CD4-positive, alpha-beta T cell (primary cell): ENCODE results near the gene MIS18A. TPM values are rescaled to one million over a fixed set of nuclear protein-coding genes. Genes with fewer than 3 reads are reported as not detected.
"Not testable (repeated sequence)": the region's sequence is repeated elsewhere in the genome, so short reads cannot be mapped to it uniquely, and the experiment has no call there.

ENCODE experiments used
- ATAC-seq: fragments of 200-7000 bp; cut with Tn5 transposase; one replicate; pipeline ENCODE4 v1.10.0; 2022; ENCODE audit warnings: mild to moderate bottlenecking; ENCODE audit not compliant: poor library complexity
- CTCF ChIA-PET: fragments of 350-600 bp; sonication (Branson Sonifier 250); formaldehyde crosslinking; loops from one replicate; lab custom pipeline; 2021; ENCODE audit warnings: antibody characterized with exemption, inconsistent platforms; lab: Charles Lee
- POLR2A ChIA-PET: fragments of 350-600 bp; sonication (Branson Sonifier 250); formaldehyde crosslinking; loops from one replicate; lab custom pipeline; 2021; ENCODE audit warnings: antibody characterized with exemption, inconsistent platforms; lab: Charles Lee
- DNase-seq, 14 experiments: peaks; one replicate each; pipeline ENCODE4 v3.0.0-alpha.2; 2013 to 2020; ENCODE audit warnings: mixed read lengths in 2 of 14
- H3K27ac ChIP-seq, 2 donors: one replicate each; pipeline versions ENCODE4 v1.5.1 to v1.7.0; 2013; ENCODE audit warnings: low read length in 2 of 2, low read depth in 1 of 2, mild to moderate bottlenecking in 1 of 2
- H3K27me3 ChIP-seq, 2 experiments: 1 replicate in 1 of 2; 2 replicates in 1 of 2; pipeline versions ENCODE4 v1.6.1 to v1.7.0; 2013; ENCODE audit warnings: low read length in 2 of 2, control low read depth in 1 of 2, mild to moderate bottlenecking in 1 of 2, moderate library complexity in 1 of 2; ENCODE audit not compliant: insufficient read depth in 2 of 2, control insufficient read depth in 1 of 2
- H3K36me3 ChIP-seq: one replicate; pipeline ENCODE4 v1.6.1; 2013; ENCODE audit warnings: low read length, control low read depth; ENCODE audit not compliant: insufficient read depth
- H3K4me1 ChIP-seq: one replicate; pipeline ENCODE4 v1.6.1; 2013; ENCODE audit warnings: low read length, control low read depth; ENCODE audit not compliant: insufficient read depth
- H3K4me3 ChIP-seq: one replicate; pipeline ENCODE4 v1.5.1; 2013; ENCODE audit warnings: mild to moderate bottlenecking, low read length, moderate library complexity
- H3K9me3 ChIP-seq, 2 experiments: 1 replicate in 1 of 2; 2 replicates in 1 of 2; pipeline versions ENCODE4 v1.6.1 to v1.7.0; 2013; ENCODE audit warnings: low read length in 2 of 2, mild to moderate bottlenecking in 2 of 2, control low read depth in 1 of 2, moderate library complexity in 1 of 2; ENCODE audit not compliant: control insufficient read depth in 1 of 2, insufficient read depth in 1 of 2
- H3K27ac Mint-ChIP-seq: one replicate; pipeline ENCODE4 v1.8.0; 2020; ENCODE audit warnings: mixed read lengths
- H3K27me3 Mint-ChIP-seq: one replicate; pipeline ENCODE4 v1.8.0; 2021; ENCODE audit warnings: mixed read lengths
- H3K36me3 Mint-ChIP-seq: one replicate; pipeline ENCODE4 v1.8.0; 2021; ENCODE audit warnings: low read depth, mixed read lengths
- H3K4me1 Mint-ChIP-seq: one replicate; pipeline ENCODE4 v1.8.0; 2021; ENCODE audit warnings: low read depth, mixed read lengths
- H3K4me3 Mint-ChIP-seq: one replicate; pipeline ENCODE4 v1.8.0; 2020; ENCODE audit warnings: mild to moderate bottlenecking, mixed read lengths
- H3K9me3 Mint-ChIP-seq: one replicate; pipeline ENCODE4 v1.8.0; 2020; ENCODE audit warnings: mixed read lengths
- intact Hi-C, 2 experiments: fragments of 100-400 bp; cut with DNase I in 1 of 2; cut with micrococcal nuclease in 1 of 2; formaldehyde crosslinking; loops; one replicate each; pipeline versions ENCODE4 v1.15.1 to v1.9.0; 2023 to 2025; cut with DNase I, micrococcal nuclease
- total RNA-seq, 174 experiments: library from RNA in 2 of 174; stranded (reverse) in 2 of 174; gene quantifications; one replicate each; pipeline ENCODE4 v1.2.3 and lab custom pipeline; 2021 to 2026
- TF ChIP-seq, protein P1 (sequence below): fragments of 200-600 bp; IDR thresholded peaks from one replicate; pipeline ENCODE4 v1.8.0; 2022; ENCODE audit warnings: antibody characterized with exemption, mild to moderate bottlenecking

MIS18A gene
- total RNA-seq, 2 experiments from 2014 or later = 2.7 to 3.0 TPM

DNA sequence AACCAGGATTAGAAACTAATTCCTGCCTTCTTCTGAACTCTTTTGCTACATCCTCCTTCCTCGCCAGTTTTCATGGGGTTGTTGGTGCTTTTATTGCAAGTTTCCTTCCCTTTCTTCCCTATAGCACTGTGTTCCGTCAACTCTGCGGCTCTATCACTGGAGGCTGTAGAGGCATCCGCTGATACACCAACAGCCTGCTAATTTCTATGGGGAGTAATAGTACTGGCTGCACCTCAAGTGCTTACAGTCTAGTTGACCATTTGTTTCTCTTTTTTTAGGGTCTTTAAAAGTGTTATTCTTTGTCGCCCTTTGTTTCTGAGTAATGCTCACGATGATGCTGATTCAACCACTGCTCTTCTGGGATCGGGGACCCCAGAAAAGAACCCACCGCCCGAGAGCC is 746 bp downstream of the MIS18A start:
- H3K4me3 ChIP-seq = peak overlapping the region; percentile 94
- intact Hi-C loops = loop anchor here (2.0 to 10.0 kb wide), 5 partner anchors 115 to 613 kb away; partner anchors contain the start of genes CFAP298 (in 1 of the 2), SCAF4 (in 1 of the 2) and URB1 (in 1 of the 2)
- no peaks in the 10 kb centered on the region for H3K9me3 Mint-ChIP-seq
- H3K4me1 Mint-ChIP-seq = peaks cover 29% of the 10 kb centered on the region
- peak overlapping the region; percentile 99 for H3K4me3 Mint-ChIP-seq
- H3K4me1 ChIP-seq = peaks cover 20% of the 10 kb centered on the region
- no peaks in the 10 kb centered on the region for H3K27me3 ChIP-seq
- H3K36me3 Mint-ChIP-seq = peaks cover 22% of the 10 kb centered on the region
- H3K9me3 ChIP-seq = no peaks in the 10 kb centered on the region
- ChIA-PET CTCF (no interaction called here), POLR2A (no interaction called here)
- no peaks in the 10 kb centered on the region for H3K27me3 Mint-ChIP-seq
- H3K36me3 ChIP-seq = peaks cover 10% of the 10 kb centered on the region
- no peak for ATAC-seq
- H3K27ac Mint-ChIP-seq = peak overlapping the region; percentile 94
- TF ChIP-seq, protein P1, sequence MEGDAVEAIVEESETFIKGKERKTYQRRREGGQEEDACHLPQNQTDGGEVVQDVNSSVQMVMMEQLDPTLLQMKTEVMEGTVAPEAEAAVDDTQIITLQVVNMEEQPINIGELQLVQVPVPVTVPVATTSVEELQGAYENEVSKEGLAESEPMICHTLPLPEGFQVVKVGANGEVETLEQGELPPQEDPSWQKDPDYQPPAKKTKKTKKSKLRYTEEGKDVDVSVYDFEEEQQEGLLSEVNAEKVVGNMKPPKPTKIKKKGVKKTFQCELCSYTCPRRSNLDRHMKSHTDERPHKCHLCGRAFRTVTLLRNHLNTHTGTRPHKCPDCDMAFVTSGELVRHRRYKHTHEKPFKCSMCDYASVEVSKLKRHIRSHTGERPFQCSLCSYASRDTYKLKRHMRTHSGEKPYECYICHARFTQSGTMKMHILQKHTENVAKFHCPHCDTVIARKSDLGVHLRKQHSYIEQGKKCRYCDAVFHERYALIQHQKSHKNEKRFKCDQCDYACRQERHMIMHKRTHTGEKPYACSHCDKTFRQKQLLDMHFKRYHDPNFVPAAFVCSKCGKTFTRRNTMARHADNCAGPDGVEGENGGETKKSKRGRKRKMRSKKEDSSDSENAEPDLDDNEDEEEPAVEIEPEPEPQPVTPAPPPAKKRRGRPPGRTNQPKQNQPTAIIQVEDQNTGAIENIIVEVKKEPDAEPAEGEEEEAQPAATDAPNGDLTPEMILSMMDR = no peak
- H3K27ac ChIP-seq = no peak overlapping the region
- DNase-seq = peak in 1 of 14 experiments; percentile 9

DNA sequence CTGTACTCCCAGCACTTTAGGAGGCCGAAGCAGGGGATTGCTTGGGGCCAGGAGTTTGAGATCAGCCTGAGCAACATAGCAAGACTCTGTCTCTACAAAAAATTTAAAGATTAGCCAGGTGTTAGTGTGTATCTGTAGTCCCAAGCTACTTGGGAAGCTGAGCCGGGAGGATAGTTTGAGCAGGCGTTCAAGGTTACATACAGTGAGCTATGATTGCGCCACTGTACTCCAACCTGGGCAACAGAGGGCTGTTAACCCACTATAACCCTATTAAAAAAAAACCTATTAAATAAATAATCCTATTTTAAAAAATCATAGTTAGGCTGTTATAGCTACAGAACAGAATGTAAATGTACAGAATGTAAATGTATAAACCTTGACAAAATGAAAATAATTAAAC is 2.2 kb downstream of the MIS18A start:
- ATAC-seq (no peak), DNase-seq (no peak)
- TF ChIP-seq, protein P1 = no peak
- Histone ChIP-seq H3K27me3 (no peaks in the 10 kb centered on the region), H3K4me3 (no peak overlapping the region), H3K9me3 (no peaks in the 10 kb centered on the region), H3K27ac (no peak overlapping the region), H3K36me3 (peaks cover 16% of the 10 kb centered on the region), H3K4me1 (peaks cover 20% of the 10 kb centered on the region)
- peaks cover 32% of the 10 kb centered on the region for H3K36me3 Mint-ChIP-seq
- intact Hi-C loops = loop anchor here (5.0 to 10.0 kb wide), 3 partner anchors 336 to 612 kb away; partner anchors contain the start of genes CFAP298 (in 1 of the 2) and SCAF4 (in 1 of the 2)
- peaks cover 29% of the 10 kb centered on the region for H3K4me1 Mint-ChIP-seq
- ChIA-PET POLR2A (no interaction called here), CTCF (interaction anchor here (0.6 kb wide), 1 partner anchor 1216 kb away, joined by 3 read pairs; no protein-coding TSS in a partner anchor)
- no peaks in the 10 kb centered on the region for H3K27me3 Mint-ChIP-seq
- H3K27ac Mint-ChIP-seq = no peak overlapping the region
- H3K9me3 Mint-ChIP-seq = no peaks in the 10 kb centered on the region
- H3K4me3 Mint-ChIP-seq = peak overlapping the region; percentile 58

DNA sequence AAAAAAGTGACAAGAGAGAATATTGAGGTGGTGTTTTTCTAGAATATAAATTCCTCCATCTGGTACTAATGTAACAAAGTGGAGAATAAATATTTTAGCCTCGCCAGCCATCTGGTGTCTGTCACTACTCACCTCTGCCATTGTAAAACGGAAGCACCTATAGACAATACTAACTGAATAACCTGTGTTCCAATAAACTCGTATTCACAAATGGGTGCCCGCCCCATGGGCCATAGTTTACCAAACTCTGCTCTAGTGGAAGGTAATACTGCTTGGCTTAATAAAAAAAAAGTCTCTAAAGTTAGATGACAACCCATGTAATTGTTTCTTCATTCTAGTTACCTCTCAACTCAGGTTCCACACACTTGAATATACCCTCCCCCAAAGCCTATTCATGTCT is 8.1 kb downstream of the MIS18A start:
- Mint-ChIP-seq H3K9me3 (no peaks in the 10 kb centered on the region), H3K4me3 (no peak overlapping the region), H3K36me3 (peaks cover 71% of the 10 kb centered on the region), H3K27ac (no peak overlapping the region), H3K4me1 (no peaks in the 10 kb centered on the region), H3K27me3 (no peaks in the 10 kb centered on the region)
- no peaks in the 10 kb centered on the region for H3K27me3 ChIP-seq
- intact Hi-C loops = loop anchor here in 1 of 2 experiments (10.0 kb wide), 1 partner anchor 606 kb away; no protein-coding TSS in a partner anchor
- H3K27ac ChIP-seq = no peak overlapping the region
- H3K4me1 ChIP-seq = no peaks in the 10 kb centered on the region
- H3K4me3 ChIP-seq = no peak overlapping the region
- ChIA-PET POLR2A (no interaction called here), CTCF (no interaction called here)
- no peaks in the 10 kb centered on the region for H3K9me3 ChIP-seq
- H3K36me3 ChIP-seq = peaks cover 44% of the 10 kb centered on the region
- DNase-seq (no peak), ATAC-seq (no peak)
- TF ChIP-seq, protein P1 = no peak

DNA sequence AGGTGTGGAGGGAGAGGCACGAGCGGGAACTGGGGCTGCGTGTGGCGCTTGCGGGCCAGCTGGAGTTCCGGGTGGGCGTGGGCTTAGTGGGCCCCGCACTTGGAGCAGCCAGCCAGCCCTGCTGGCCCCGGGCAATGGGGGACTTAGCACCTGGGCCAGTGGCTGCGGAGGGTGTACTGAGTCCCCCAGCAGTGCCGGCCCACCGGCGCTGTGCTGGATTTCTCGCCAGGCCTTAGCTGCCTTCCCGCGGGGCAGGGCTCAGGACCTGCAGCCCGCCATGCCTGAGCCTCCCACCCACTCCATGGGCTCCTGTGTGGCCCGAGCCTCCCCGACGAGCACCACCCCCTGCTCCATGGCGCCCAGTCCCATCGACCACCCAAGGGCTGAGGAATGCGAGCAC is 13.5 kb downstream of the MIS18A start:
- POLR2A ChIA-PET, H3K27me3 Mint-ChIP-seq, H3K27ac Mint-ChIP-seq: not testable (repeated sequence)

More for the DNA sequence above, 13.5 kb downstream of the MIS18A start:
- H3K4me1 ChIP-seq, H3K4me3 ChIP-seq, H3K4me3 Mint-ChIP-seq, ATAC-seq, H3K4me1 Mint-ChIP-seq, intact Hi-C loops, DNase-seq, H3K9me3 ChIP-seq, CTCF ChIA-PET, H3K27ac ChIP-seq, H3K9me3 Mint-ChIP-seq, H3K27me3 ChIP-seq: not testable (repeated sequence)
- H3K36me3 ChIP-seq = peaks cover 23% of the 10 kb centered on the region
- peaks cover 38% of the 10 kb centered on the region for H3K36me3 Mint-ChIP-seq
